BE2C (cell line): ENCODE measurements around the gene MRPL50.

Experiments used
- DNase-seq: peaks from one replicate; pipeline ENCODE4 v3.0.0-alpha.2; 2020
- H3K27me3 ChIP-seq: fragments of 250-450 bp; sonication (Bioruptor Pico); 2 replicates; pipeline ENCODE4 v1.5.1; 2020; ENCODE audit warnings: mild to moderate bottlenecking
- H3K36me3 ChIP-seq: fragments of 250-450 bp; sonication (Bioruptor Pico); 2 replicates; pipeline ENCODE4 v1.5.1; 2020; ENCODE audit warnings: mild to moderate bottlenecking
- H3K4me1 ChIP-seq: fragments of 250-450 bp; sonication (Bioruptor Pico); 2 replicates; pipeline ENCODE4 v1.5.1; 2020
- H3K4me3 ChIP-seq: 2 replicates; pipeline ENCODE4 v1.5.1; 2011; ENCODE audit warnings: low read depth, low read length
- H3K9me3 ChIP-seq: fragments of 250-450 bp; sonication (Bioruptor Pico); 2 replicates; pipeline ENCODE4 v1.5.1; 2020
- TF ChIP-seq, protein P1 (sequence below): IDR thresholded peaks from 2 replicates; pipeline ENCODE4 v1.5.1; 2012; ENCODE audit warnings: mild to moderate bottlenecking, low read depth, low read length

MRPL50 gene

DNA sequence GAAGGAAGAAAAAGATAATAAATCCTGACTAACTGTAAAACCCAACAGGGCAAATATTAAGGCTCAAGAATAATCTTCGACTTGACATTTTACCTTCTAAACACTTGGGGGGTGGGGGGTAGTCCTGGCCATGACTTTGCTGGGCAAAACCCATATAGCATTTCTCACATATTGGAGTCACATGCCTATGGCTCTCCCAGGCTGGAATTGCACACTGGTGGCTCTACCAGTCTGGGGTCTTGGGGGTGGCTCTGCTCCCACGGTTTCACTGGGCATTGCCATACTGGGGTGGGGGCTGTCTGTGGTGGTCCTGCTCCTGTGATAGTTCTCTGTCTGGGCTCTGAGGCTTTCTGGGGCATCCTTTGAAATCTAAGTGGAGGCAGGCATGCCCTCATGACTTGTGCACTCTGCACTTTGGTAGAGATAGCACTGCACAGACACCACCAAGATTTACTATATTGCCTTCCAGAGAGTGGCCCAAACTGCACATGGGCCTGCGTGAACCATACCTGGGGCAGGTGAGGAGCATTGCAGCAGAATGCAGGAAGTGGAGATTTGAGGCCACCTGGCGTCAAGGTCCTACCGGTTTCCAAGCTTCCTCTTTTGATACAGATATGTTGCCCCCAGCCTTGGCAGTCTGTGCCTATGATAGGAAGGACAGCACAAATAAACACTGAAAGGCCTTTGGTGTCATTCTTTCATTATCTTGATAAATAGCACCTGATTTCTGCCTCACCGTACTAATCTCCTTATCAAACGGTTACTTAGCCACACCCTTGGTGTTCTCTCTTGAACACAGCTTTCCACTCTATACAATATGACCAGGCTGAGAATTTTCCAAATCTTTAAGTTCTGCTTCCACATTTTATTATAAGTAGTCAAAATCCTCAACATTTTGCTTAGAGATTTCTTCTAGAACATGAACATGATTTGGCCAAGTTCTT lies 43.4 kb downstream of the MRPL50 start:
- Histone ChIP-seq H3K4me3 (no peak overlapping the region), H3K36me3 (no peaks in the 10 kb centered on the region), H3K9me3 (no peaks in the 10 kb centered on the region), H3K4me1 (no peaks in the 10 kb centered on the region), H3K27me3 (no peaks in the 10 kb centered on the region; the same call in 1 of the 2 replicates)
- TF ChIP-seq, protein P1, sequence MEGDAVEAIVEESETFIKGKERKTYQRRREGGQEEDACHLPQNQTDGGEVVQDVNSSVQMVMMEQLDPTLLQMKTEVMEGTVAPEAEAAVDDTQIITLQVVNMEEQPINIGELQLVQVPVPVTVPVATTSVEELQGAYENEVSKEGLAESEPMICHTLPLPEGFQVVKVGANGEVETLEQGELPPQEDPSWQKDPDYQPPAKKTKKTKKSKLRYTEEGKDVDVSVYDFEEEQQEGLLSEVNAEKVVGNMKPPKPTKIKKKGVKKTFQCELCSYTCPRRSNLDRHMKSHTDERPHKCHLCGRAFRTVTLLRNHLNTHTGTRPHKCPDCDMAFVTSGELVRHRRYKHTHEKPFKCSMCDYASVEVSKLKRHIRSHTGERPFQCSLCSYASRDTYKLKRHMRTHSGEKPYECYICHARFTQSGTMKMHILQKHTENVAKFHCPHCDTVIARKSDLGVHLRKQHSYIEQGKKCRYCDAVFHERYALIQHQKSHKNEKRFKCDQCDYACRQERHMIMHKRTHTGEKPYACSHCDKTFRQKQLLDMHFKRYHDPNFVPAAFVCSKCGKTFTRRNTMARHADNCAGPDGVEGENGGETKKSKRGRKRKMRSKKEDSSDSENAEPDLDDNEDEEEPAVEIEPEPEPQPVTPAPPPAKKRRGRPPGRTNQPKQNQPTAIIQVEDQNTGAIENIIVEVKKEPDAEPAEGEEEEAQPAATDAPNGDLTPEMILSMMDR: no peak
- DNase-seq: no peak

DNA sequence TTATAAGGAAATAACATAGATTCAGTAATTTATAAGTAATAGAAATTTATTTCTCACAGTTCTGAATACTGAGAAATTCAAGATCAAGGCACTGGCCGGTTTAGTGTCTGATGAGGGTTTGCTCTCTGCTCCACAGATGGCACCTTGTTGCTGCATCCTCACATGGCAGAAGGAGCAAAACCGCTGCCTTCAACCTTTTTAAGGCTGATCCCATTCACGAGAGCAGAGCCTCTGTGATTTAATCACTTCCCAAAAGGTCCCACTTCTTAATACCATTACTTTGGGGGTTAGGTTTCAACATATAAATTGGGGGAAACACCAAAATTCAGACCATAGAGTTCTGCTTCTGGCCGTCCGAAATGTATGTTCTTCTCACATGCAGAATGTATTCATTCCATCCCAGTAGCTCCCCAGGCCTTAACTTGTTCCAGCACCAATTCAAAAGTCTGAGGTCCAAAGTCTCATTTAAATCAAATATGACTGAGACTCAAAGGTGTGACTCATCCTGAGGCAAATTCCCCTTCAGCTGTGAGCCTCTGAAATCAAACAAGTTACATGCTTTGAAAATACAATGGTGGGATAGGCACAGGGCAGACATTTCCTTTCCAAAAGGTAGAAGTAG lies 44.2 kb downstream of the MRPL50 start:
- H3K4me1 ChIP-seq: no peaks in the 10 kb centered on the region
- no peaks in the 10 kb centered on the region for H3K9me3 ChIP-seq
- H3K36me3 ChIP-seq: no peaks in the 10 kb centered on the region
- TF ChIP-seq, protein P1: no peak
- DNase-seq: no peak
- H3K4me3 ChIP-seq: no peak overlapping the region
- H3K27me3 ChIP-seq: no peaks in the 10 kb centered on the region; the same call in 1 of the 2 replicates

DNA sequence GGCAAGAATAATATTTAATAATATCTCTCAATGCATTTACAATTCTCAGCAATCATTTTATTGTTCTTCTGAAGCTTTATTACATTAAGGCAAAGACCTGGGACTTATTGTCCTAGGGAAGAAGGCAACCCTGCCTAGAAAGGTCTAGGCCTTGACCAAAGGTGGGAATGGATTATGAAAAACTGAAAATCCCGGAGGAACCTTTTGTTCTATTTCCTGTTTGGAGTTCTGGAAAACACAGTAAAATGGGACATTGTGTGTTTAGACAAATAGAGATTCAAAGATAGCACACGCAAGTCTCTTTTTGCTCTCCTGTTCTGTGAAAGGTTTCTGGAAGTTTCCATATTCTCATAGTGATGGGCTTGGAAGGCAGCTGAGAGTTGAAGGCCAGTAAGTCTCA lies 44.7 kb downstream of the MRPL50 start:
- TF ChIP-seq, protein P1: no peak
- Histone ChIP-seq H3K27me3 (no peaks in the 10 kb centered on the region; the same call in 1 of the 2 replicates), H3K9me3 (no peaks in the 10 kb centered on the region), H3K36me3 (no peaks in the 10 kb centered on the region), H3K4me1 (no peaks in the 10 kb centered on the region), H3K4me3 (no peak overlapping the region)
- DNase-seq: no peak

DNA sequence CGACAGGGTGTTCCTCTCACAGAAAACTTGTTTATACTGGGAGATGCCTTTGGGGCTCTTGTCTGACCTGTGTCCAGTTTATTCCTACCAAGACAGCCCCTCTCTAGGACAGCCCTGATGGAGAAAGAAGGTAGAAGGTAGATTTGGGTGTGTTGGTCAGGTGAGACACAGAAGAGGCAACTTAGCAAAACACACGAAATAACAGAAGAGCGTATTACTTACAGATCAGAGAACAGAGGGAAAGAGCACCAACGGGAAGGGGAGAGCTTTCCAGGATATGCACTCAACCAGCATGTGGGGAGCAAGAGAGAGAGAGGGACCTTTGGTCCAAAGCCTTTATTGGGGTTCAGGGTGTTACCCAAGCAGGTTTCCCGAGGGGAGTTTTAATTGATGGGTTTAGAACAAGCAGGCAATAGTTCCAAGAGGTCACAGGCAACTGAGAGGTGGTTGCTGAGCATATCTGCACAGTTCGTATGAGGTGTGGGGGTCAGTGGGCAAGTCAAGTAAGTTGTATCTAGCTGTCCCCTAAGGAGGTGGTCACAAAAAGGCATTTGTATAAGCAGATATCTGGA lies 45.4 kb downstream of the MRPL50 start:
- H3K9me3 ChIP-seq: no peaks in the 10 kb centered on the region
- H3K4me1 ChIP-seq: no peaks in the 10 kb centered on the region
- H3K27me3 ChIP-seq: no peaks in the 10 kb centered on the region; the same call in 1 of the 2 replicates
- TF ChIP-seq, protein P1: no peak
- no peaks in the 10 kb centered on the region for H3K36me3 ChIP-seq
- DNase-seq: no peak
- no peak overlapping the region for H3K4me3 ChIP-seq

DNA sequence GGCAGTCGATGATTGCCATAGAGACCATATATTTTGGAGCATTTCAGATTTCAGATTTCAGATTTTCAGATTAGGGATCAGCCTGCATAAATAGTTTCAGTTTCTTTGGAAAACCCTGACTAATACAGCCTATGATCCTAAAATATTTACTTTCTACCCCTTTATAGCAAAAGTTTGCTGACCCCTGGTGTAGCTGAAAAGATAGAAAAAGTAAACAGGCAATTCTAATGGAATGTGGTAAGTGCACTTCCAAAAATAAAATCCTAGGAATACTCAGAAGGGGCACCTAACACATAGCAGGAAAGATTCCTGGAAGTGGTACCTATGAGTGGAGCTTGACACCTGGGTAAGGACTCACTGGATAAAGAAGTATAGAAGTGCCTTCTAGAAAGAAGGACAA lies 48.1 kb downstream of the MRPL50 start:
- H3K4me3 ChIP-seq: no peak overlapping the region
- no peak for DNase-seq
- H3K27me3 ChIP-seq: no peaks in the 10 kb centered on the region; the same call in 1 of the 2 replicates
- H3K9me3 ChIP-seq: no peaks in the 10 kb centered on the region
- no peaks in the 10 kb centered on the region for H3K36me3 ChIP-seq
- H3K4me1 ChIP-seq: no peaks in the 10 kb centered on the region
- TF ChIP-seq, protein P1: no peak
